ENCODE results near the gene AGAP1.

Gene AGAP1

DNA sequence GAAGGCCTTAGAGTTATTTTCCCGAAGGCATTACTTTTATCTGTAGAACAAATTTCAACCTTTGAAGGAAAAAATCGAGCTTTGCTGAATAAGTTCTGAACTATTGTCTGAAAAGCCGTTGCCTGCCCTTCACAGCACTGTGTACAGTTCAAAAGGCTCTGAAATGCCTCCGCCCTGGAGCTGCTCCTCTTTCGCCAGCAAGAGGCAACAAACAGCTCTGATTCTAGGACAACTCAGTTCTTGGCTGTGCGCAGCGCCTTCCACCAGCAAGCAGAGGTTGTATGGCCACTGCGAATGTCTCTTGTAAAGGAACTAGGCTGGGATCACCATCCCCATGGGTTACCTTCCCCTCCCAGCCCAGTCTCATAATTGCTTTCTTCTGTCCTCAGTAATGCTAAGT lies 365.8 kb downstream of the AGAP1 start:
- DNase-seq = no peak

DNA sequence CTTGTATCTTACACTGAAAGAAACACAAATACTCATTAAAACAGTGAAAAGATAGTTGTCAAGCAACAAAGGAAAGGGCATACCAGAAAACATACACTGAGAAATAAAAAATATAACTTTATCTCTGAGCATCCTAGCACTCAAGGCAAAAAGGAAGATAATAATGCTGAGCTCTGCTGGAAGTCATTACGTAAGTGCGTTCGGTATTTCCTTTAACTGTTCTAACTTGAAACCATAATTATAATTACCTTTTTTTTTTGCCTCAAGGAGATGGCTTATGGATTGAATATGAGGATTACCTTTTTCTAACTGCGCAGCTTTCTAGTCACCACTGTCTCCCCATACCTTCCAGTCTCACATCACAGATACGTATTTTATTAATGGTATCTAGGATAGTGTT lies 366.3 kb downstream of the AGAP1 start:
- DNase-seq = no peak

DNA sequence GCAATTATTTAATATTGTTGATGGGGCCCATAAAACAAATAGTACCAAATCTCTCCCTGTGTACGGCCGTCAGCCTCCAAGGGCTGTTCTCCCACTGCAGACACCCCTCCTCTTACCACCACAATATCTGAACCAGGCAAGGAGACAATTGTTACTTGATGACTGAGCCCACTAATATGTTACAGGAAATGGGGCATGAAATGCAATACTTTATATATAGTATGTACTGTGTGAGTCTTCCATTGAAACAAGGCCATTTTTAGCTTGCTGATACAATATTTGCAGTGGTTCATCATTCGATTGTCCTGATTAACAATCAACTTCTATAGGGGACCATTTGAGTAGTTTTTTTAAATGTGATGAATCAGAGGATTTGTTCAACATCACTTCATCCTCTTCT lies 367.0 kb downstream of the AGAP1 start:
- DNase-seq = no peak

DNA sequence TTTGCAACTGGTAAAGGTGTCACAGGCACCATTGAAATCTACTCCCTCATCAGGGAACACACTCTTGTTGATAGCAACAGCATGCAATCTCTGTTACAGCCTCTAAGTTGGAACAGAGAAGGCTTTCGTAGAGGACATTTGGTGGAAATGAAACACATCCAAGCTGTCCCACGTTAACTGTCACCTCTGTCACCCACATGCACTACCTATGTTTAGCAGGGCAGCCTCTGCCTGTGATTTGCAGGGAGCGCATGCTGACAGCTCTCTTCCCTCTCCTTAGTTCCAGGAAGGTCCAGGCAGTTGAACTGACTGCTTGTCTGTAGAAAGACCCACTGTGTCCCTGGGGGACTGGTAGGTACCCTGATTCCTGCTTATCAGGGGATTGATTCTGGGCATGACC lies 367.5 kb downstream of the AGAP1 start:
- DNase-seq = no peak

GRCh38 chr2:235863414-235863813 lies 369.6 kb downstream of the AGAP1 start:
- no peak for DNase-seq

GRCh38 chr2:235864302-235864701 lies 370.5 kb downstream of the AGAP1 start:
- DNase-seq = no peak

- DNase-seq = no peak
Measured at GRCh38 chr2:235864733-235865515, 371.1 kb downstream of the AGAP1 start.

- no peak for DNase-seq
Measured at GRCh38 chr2:235866373-235866772, 372.5 kb downstream of the AGAP1 start.

DNA sequence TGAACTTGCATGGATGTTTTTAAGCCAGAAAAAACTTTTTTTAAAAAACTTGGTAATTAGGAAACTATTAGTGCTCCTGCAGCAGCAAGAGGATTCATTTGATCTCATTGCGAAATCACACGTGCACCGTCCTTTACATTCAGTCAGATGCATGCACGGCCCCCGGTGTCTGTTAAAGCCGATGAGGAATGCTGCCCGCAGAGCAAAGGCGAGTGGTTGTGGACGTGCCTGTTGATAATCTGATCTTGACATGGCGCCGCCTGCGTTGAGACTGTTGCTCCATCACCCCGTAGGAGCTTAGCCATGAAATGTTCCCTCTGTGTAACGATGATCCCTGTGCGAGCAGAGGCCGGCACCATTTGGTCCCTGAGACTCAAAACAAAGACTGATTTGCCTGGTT lies 374.4 kb downstream of the AGAP1 start:
- no peak for DNase-seq

DNA sequence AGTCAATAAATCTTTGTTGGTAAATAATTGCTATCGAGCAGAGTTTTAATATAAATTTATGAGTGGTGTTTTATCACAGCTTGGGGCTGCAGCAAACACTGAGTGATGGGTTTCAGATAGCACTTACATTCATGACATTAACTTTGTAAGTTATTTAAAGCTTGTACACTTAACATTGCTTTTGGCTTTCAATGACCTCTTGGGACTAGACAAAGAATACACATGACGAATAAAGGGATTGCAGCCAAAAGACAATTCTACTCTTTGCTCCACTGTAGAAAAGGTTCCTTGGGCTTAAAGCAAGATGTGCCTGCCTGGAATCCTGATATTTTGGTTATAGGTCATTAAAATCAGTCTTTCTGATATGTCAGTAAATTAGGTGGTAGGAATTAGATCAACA lies 374.8 kb downstream of the AGAP1 start:
- DNase-seq = no peak

- no peak for DNase-seq
Measured at GRCh38 chr2:235870515-235870914, 376.7 kb downstream of the AGAP1 start.

DNA sequence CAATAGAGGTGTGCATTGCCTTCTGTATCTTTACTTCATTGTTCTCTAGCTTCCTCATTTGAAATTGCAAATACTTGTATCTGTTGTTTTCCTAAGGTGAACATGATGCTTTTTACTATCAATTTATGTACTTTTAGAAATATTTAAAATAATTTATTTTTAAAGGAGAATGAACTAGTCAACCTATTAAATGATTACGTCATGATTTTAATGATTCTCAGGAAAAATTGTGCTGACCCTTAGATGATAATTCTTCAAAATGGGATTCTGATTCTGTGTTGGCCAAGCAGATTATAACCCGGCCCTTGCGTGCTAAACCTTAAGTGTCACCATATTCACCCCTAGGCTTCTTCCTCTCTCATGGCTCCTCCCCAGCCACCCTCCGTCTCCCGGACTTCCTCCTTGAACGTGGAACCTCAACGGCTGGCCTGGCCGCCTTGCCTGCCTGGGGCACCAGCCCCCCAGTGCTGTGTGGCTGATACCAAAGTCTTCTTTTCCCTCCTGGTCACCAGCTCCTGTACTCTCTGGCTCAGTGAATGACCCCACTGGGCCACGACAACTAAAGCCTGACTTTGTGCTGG lies 382.3 kb downstream of the AGAP1 start:
- DNase-seq = no peak

GRCh38 chr2:235877275-235877802 lies 383.5 kb downstream of the AGAP1 start:
- no peak for DNase-seq

GRCh38 chr2:235879116-235879515 lies 385.3 kb downstream of the AGAP1 start:
- DNase-seq = no peak

GRCh38 chr2:235883675-235884074 lies 389.8 kb downstream of the AGAP1 start:
- no peak for DNase-seq

- no peak for DNase-seq
Measured at GRCh38 chr2:235889302-235889630, 395.4 kb downstream of the AGAP1 start.

- no peak for DNase-seq
Measured at GRCh38 chr2:235893129-235893698, 399.4 kb downstream of the AGAP1 start.

- DNase-seq = no peak
Measured at GRCh38 chr2:235894839-235895238, 401.0 kb downstream of the AGAP1 start.

DNA sequence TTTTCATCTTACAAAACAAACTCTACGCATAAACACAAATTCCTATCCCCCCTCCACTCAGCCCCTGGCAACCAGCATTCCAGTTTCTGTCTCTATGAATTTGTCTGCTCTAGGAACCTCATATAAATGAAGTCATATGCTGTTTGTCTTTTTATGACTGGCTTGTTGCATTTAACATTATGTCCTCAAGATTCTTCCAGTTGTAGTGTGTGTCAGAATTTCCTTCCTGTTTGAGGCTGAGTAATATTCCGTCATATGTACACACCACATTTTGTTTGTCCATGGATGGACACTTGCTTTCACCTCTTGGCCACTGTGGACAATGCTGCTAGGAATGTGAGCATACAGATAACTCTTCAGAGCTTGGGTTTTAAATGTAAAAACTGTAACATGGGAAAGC lies 402.2 kb downstream of the AGAP1 start:
- DNase-seq = no peak

- no peak for DNase-seq
Measured at GRCh38 chr2:235897992-235898391, 404.1 kb downstream of the AGAP1 start.

- no peak for DNase-seq
Measured at GRCh38 chr2:235898766-235899165, 404.9 kb downstream of the AGAP1 start.

- DNase-seq = no peak
Measured at GRCh38 chr2:235900631-235901030, 406.8 kb downstream of the AGAP1 start.

DNA sequence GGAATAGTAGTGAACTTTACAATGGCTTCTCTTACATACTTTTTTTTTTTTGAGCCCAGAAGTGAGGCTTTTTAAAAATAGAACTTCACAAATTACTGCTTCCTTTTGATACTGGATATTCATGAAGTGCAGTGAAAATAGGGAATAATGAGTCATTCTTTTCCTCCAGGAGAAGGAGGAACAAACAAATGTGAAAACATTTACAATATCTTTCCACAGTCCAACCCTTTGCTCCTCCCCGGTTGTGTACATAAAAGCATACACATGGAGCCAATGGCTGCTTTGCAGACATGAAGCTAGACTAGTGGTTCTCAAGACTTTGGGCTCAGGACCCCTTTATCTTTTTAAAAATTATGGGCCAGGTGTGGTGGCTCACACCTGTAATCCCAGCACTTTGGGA lies 407.4 kb downstream of the AGAP1 start:
- DNase-seq = no peak

DNA sequence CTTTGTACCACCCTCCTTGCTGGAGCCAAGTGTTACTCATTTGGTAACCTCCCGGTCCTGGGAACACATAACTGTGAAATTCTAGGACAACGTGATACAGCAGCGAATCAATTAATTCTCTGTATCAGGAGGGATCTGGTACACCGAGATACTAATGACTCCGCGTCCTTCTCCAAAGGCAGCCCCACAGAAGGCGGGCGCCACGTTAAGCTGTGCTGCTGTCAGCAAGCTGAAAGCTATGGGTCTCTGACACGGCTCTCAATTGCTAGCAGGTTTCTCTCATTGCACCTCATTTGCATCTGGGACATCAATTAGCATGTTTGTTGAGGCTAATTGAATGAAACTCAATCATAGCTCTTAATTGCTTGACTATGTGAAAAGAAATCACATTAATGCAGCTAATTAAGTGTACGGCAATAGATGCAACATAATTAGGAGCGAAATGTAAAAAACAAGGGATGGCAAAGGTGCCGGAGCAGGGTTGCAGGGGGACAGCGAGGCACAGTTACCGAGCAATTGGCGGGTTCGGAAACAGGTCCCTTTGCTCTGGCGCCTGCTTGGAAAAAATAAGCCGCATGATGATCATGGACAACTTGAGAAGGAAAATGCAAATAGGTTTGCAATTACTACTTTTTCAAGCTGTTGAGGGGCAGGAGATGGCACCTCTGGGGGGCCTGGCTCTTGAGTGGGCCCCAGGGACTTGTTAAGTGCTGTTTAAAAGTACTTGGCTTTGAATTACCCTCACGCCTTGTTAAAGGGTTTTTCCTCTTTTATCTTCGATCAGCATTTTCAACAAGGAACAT lies 410.1 kb downstream of the AGAP1 start:
- DNase-seq = no peak

All from NCI-H146 (cell line).